Transverse colon (tissue), 4 donors: ENCODE results near the gene ZNF804A. TPM values are rescaled to one million over a fixed set of nuclear protein-coding genes. Genes with fewer than 3 reads are reported as not detected.

ENCODE experiments used
- DNase-seq: peaks from one replicate; pipeline ENCODE4 v3.0.0-alpha.2; 2019
- H3K27ac ChIP-seq, 4 donors: fragments of 200-600 bp; sonication (generic); 2 replicates each; pipeline ENCODE4 v1.5.1; 2016 to 2018; ENCODE audit warnings: inconsistent platforms in 4 of 4
- H3K27me3 ChIP-seq: fragments of 200-600 bp; sonication (generic); 2 replicates; pipeline ENCODE4 v1.5.1; 2017; ENCODE audit warnings: inconsistent platforms
- H3K36me3 ChIP-seq, 4 donors: fragments of 200-600 bp; sonication (generic); 2 replicates each; pipeline ENCODE4 v1.5.1; 2017 to 2019; ENCODE audit warnings: inconsistent platforms in 4 of 4
- H3K4me1 ChIP-seq, 4 donors: fragments of 200-600 bp; sonication (generic); 2 replicates each; pipeline ENCODE4 v1.5.1; 2017 to 2020; ENCODE audit warnings: inconsistent platforms in 4 of 4
- H3K4me3 ChIP-seq, 4 donors: fragments of 200-600 bp; sonication (generic); 1 replicate in 1 of 4; 2 replicates in 3 of 4; pipeline versions ENCODE4 v1.5.1 to v1.6.1; 2017 to 2019; ENCODE audit warnings: inconsistent platforms in 4 of 4
- H3K9me3 ChIP-seq, 2 donors: fragments of 200-600 bp; sonication (generic); 2 replicates each; pipeline ENCODE4 v1.5.1; 2017 to 2019; ENCODE audit warnings: inconsistent platforms in 2 of 2
- CTCF ChIP-seq, 5 experiments: fragments of 200-600 bp in 3 of 5; fragments of 450-650 bp in 2 of 5; sonication (generic) in 3 of 5; IDR thresholded peaks; 1 replicate in 2 of 5; 2 replicates in 3 of 5; pipeline ENCODE4 v1.5.1; 2016 to 2017; ENCODE audit warnings: antibody characterized with exemption in 5 of 5, inconsistent platforms in 3 of 5, mild to moderate bottlenecking in 2 of 5, moderate library complexity in 1 of 5
- EP300 ChIP-seq: sonication (generic); formaldehyde crosslinking; IDR thresholded peaks from one replicate; pipeline ENCODE4 v1.6.1; 2017; ENCODE audit warnings: antibody characterized with exemption, low read depth
- POLR2A ChIP-seq: fragments of 450-650 bp; IDR thresholded peaks from one replicate; pipeline ENCODE4 v1.6.1; 2016; ENCODE audit warnings: antibody characterized with exemption, mild to moderate bottlenecking, moderate library complexity
- POLR2AphosphoS5 ChIP-seq, 3 donors: sonication (generic); formaldehyde crosslinking; IDR thresholded peaks; one replicate each; pipeline ENCODE4 v1.6.1; 2016; ENCODE audit warnings: antibody characterized with exemption in 3 of 3
- WGBS, 2 donors: methylation state at CpG; one replicate each; pipeline ENCODE4 v1.1.5; 2018; ENCODE audit warnings: low coverage in 1 of 2; 5-methylcytosine and 5-hydroxymethylcytosine counted together
- in situ Hi-C, 4 donors: fragments of 200-750 bp; cut with MboI; loops; one replicate each; pipeline versions ENCODE4 v1.15.0 to v1.15.1; 2017; ENCODE audit warnings: low sequenced_read_pairs in 3 of 4, low pct_ligation_motif_present in 1 of 4, low pct_unique_long_range_greater_than_20kb in 1 of 4
- intact Hi-C: fragments of 100-400 bp; cut with DNase I; formaldehyde crosslinking; loops from one replicate; pipeline ENCODE4 v1.15.1; 2023; ENCODE audit warnings: low total_unique reads
- total RNA-seq, 4 donors: library from RNA; depleted of rRNA; stranded (reverse); fragments of >200 nt; gene quantifications; one replicate each; pipeline ENCODE4 v1.1.0, GENCODE V29; 2016

The ZNF804A gene
- total RNA-seq, 4 donors from 2014 or later, result 0.16 to 1.5 (median 0.70) TPM

- no peaks in the 10 kb centered on the region for H3K4me1 ChIP-seq
- H3K36me3 ChIP-seq, result no peaks in the 10 kb centered on the region
- no peak for DNase-seq
- 95% methylated on average over 2 of the region's 2 CpGs; no CpG with 5 or more reads in 1 of the 2 donors for WGBS, 2 donors
- H3K27me3 ChIP-seq, result no peaks in the 10 kb centered on the region
- peaks cover 7 to 14% of the 10 kb centered on the region in 2 donors for H3K9me3 ChIP-seq
- no peak overlapping the region for H3K4me3 ChIP-seq
- no peak overlapping the region for H3K27ac ChIP-seq
- TF ChIP-seq POLR2A, result no peak
- no peak for TF ChIP-seq POLR2AphosphoS5 (IDR thresholded peaks at IDR 0.05)
- no peak for TF ChIP-seq EP300
- no peak for TF ChIP-seq CTCF (IDR thresholded peaks at IDR 0.05)
- intact Hi-C loops, result no loop called here
- in situ Hi-C loops, result no loop called here
Measured at GRCh38 chr2:184860744-184861143, 262.4 kb downstream of the ZNF804A start.

DNA sequence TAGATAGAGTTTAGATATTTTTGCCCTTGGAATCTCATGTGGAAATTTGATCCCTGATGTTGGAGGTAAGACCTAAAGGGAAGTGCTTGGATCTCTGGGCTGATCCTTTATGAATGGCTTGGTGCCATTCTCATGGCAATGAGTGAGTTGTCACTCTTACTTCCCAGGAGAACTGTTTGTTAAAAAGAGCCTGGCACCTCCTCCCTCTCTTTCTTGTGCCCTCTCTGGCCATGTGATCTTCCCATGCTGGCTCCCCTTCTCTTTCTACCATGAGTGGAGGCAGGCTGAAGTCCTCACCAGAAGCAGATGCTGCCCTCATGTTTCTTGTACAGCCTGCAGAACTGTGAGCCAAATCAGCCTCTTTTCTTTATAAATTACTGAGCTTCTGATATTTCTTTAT is 276.9 kb downstream of the ZNF804A start:
- in situ Hi-C loops, result no loop called here
- no peaks in the 10 kb centered on the region for H3K9me3 ChIP-seq
- no peak overlapping the region for H3K4me3 ChIP-seq
- intact Hi-C loops, result no loop called here
- no peaks in the 10 kb centered on the region for H3K4me1 ChIP-seq
- no peak overlapping the region for H3K27ac ChIP-seq
- H3K27me3 ChIP-seq, result no peaks in the 10 kb centered on the region
- no peak for TF ChIP-seq CTCF (IDR thresholded peaks at IDR 0.05)
- H3K36me3 ChIP-seq, result no peaks in the 10 kb centered on the region
- no peak for DNase-seq

GRCh38 chr2:184875911-184876310 is 277.6 kb downstream of the ZNF804A start:
- Histone ChIP-seq H3K36me3 (no peaks in the 10 kb centered on the region), H3K9me3 (no peaks in the 10 kb centered on the region), H3K27me3 (no peaks in the 10 kb centered on the region), H3K27ac (no peak overlapping the region), H3K4me3 (no peak overlapping the region), H3K4me1 (no peaks in the 10 kb centered on the region)
- no peak for TF ChIP-seq POLR2AphosphoS5 (IDR thresholded peaks at IDR 0.05)
- no peak for TF ChIP-seq EP300
- no peak for TF ChIP-seq POLR2A
- TF ChIP-seq CTCF (IDR thresholded peaks at IDR 0.05), result no peak
- intact Hi-C loops, result no loop called here
- in situ Hi-C loops, result no loop called here
- no peak for DNase-seq

- Histone ChIP-seq H3K36me3 (no peaks in the 10 kb centered on the region), H3K27ac (no peak overlapping the region), H3K9me3 (no peaks in the 10 kb centered on the region), H3K27me3 (no peaks in the 10 kb centered on the region), H3K4me1 (no peaks in the 10 kb centered on the region), H3K4me3 (no peak overlapping the region)
- DNase-seq, result no peak
- WGBS, 2 donors, result 97 to 100% methylated on average over 2 of the region's 2 CpGs
- intact Hi-C loops (no loop called here), in situ Hi-C loops (no loop called here)
- no peak for TF ChIP-seq POLR2AphosphoS5 (IDR thresholded peaks at IDR 0.05)
- TF ChIP-seq EP300, result no peak
- no peak for TF ChIP-seq CTCF (IDR thresholded peaks at IDR 0.05)
- no peak for TF ChIP-seq POLR2A
Measured at GRCh38 chr2:184877909-184878308, 279.6 kb downstream of the ZNF804A start.
